HepG2 (cell line): ENCODE results near the gene KLK7.

Experiments
- BATF2 ChIP-seq: sonication (generic); formaldehyde crosslinking; IDR thresholded peaks from 2 replicates; pipeline ENCODE4 v1.8.0; 2022; ENCODE audit warnings: mild to moderate bottlenecking, missing genetic modification reagents, moderate library complexity
- CTCF ChIP-seq: sonication (generic); formaldehyde crosslinking; IDR thresholded peaks from 2 replicates; pipeline ENCODE4 v1.5.0; 2020; ENCODE audit warnings: mild to moderate bottlenecking, missing genetic modification reagents, moderate library complexity
- KDM1A ChIP-seq: IDR thresholded peaks from 2 replicates; pipeline ENCODE4 v1.6.1; 2016; ENCODE audit warnings: missing compliant biosample characterization
- MEIS1 ChIP-seq: sonication (generic); formaldehyde crosslinking; IDR thresholded peaks from 2 replicates; pipeline ENCODE4 v1.9.0; 2021; ENCODE audit warnings: mild to moderate bottlenecking, missing genetic modification reagents, moderate library complexity, borderline replicate concordance
- NCOA2 ChIP-seq: sonication (generic); formaldehyde crosslinking; IDR thresholded peaks from 2 replicates; pipeline ENCODE4 v1.8.0; 2022; ENCODE audit warnings: inconsistent platforms
- POLR2A ChIP-seq, 2 experiments: IDR thresholded peaks; 2 replicates each; pipeline ENCODE4 v1.6.1; 2011; ENCODE audit warnings: low read depth in 2 of 2, low read length in 2 of 2, mild to moderate bottlenecking in 1 of 2, moderate library complexity in 1 of 2; ENCODE audit not compliant: insufficient read depth in 1 of 2
- RAD21 ChIP-seq: fragments of 450-650 bp; formaldehyde crosslinking; IDR thresholded peaks from 2 replicates; pipeline ENCODE4 v1.5.0; 2020; ENCODE audit warnings: mild to moderate bottlenecking
- TAF1 ChIP-seq: sonication (generic); formaldehyde crosslinking; IDR thresholded peaks from 2 replicates; pipeline ENCODE4 v1.4.0; 2020; ENCODE audit warnings: missing genetic modification reagents
- TBP ChIP-seq: sonication (generic); formaldehyde crosslinking; IDR thresholded peaks from 2 replicates; pipeline ENCODE4 v1.5.0; 2020; ENCODE audit warnings: missing genetic modification reagents
- YY1 ChIP-seq: IDR thresholded peaks from 2 replicates; pipeline ENCODE4 v1.6.1; 2011; ENCODE audit warnings: low read length, low read depth, moderate library complexity, mild to moderate bottlenecking; ENCODE audit not compliant: insufficient read depth, insufficient replicate concordance
- ZFP36 ChIP-seq: fragments of 150-350 bp; IDR thresholded peaks from 2 replicates; pipeline ENCODE4 v1.6.1; 2018; ENCODE audit warnings: borderline replicate concordance, low read length, low read depth; ENCODE audit not compliant: partially characterized antibody

- TF ChIP-seq CTCF (CRISPR knock-in tag), result no peak
- TF ChIP-seq BATF2 (CRISPR knock-in tag), result no peak
- no peak for TF ChIP-seq YY1
- TF ChIP-seq MEIS1, result no peak
- no peak for TF ChIP-seq POLR2A (IDR thresholded peaks at IDR 0.05; ENCODE audit: insufficient read depth in 1 of 2, low read depth in 2 of 2, low read length in 2 of 2)
- TF ChIP-seq KDM1A (CRISPR knock-in tag), result no peak
- TF ChIP-seq RAD21 (CRISPR knock-in tag), result no peak
- TF ChIP-seq TAF1 (CRISPR knock-in tag), result no peak
- TF ChIP-seq TBP (CRISPR knock-in tag), result no peak
- no peak for TF ChIP-seq ZFP36
- TF ChIP-seq NCOA2 (CRISPR knock-in tag), result no peak
Measured at GRCh38 chr19:50972795-50973376, 10.8 kb downstream of the KLK7 start.
